ENCODE measurements around the gene MAST4. TPM values are rescaled to one million over a fixed set of nuclear protein-coding genes. Genes with fewer than 3 reads are reported as not detected.

The MAST4 gene
- polyA plus RNA-seq, 1 experiment, result 11.6 TPM

GRCh38 chr5:66617991-66618768, 22.0 kb downstream of the MAST4 start:
- POLR2A ChIA-PET, result no interaction called here

GRCh38 chr5:66620711-66621110, 24.5 kb downstream of the MAST4 start:
- POLR2A ChIA-PET, result no interaction called here
- Histone ChIP-seq H3K9me3 (ENCODE audit: control insufficient read depth, insufficient read depth, low read length) (no peaks in the 10 kb centered on the region), H3K4me3 (ENCODE audit: low read depth, low read length) (no peak overlapping the region), H3K27me3 (ENCODE audit: control insufficient read depth, insufficient read depth, low read length) (peaks cover 3% of the 10 kb centered on the region), H3K27ac (ENCODE audit: low read depth, low read length) (no peak overlapping the region)
- no peak for DNase-seq (ENCODE audit: low read depth, low spot score)
- TF ChIP-seq CTCF (IDR thresholded peaks at IDR 0.05; ENCODE audit: low read depth, low read length), result no peak
- CTCF ChIA-PET, result no interaction called here

More at GRCh38 chr5:66617991-66618768, 22.0 kb downstream of the MAST4 start:
- DNase-seq (ENCODE audit: low read depth, low spot score), result no peak
- no peak overlapping the region for H3K27ac ChIP-seq (ENCODE audit: low read depth, low read length)
- CTCF ChIA-PET, result no interaction called here
- peaks cover 3% of the 10 kb centered on the region for H3K27me3 ChIP-seq (ENCODE audit: control insufficient read depth, insufficient read depth, low read length)
- TF ChIP-seq CTCF (IDR thresholded peaks at IDR 0.05; ENCODE audit: low read depth, low read length), result no peak
- no peak overlapping the region for H3K4me3 ChIP-seq (ENCODE audit: low read depth, low read length)
- no peaks in the 10 kb centered on the region for H3K9me3 ChIP-seq (ENCODE audit: control insufficient read depth, insufficient read depth, low read length)

GRCh38 chr5:66621146-66621545, 25.0 kb downstream of the MAST4 start:
- TF ChIP-seq CTCF (IDR thresholded peaks at IDR 0.05; ENCODE audit: low read depth, low read length), result no peak
- DNase-seq (ENCODE audit: low read depth, low spot score), result no peak
- Histone ChIP-seq H3K27ac (ENCODE audit: low read depth, low read length) (no peak overlapping the region), H3K4me3 (ENCODE audit: low read depth, low read length) (no peak overlapping the region), H3K27me3 (ENCODE audit: control insufficient read depth, insufficient read depth, low read length) (peaks cover 3% of the 10 kb centered on the region), H3K9me3 (ENCODE audit: control insufficient read depth, insufficient read depth, low read length) (no peaks in the 10 kb centered on the region)
- POLR2A ChIA-PET, result no interaction called here
- CTCF ChIA-PET, result no interaction called here

GRCh38 chr5:66621736-66622135, 25.5 kb downstream of the MAST4 start:
- ChIA-PET CTCF (no interaction called here), POLR2A (no interaction called here)
- Histone ChIP-seq H3K4me3 (ENCODE audit: low read depth, low read length) (no peak overlapping the region), H3K27me3 (ENCODE audit: control insufficient read depth, insufficient read depth, low read length) (peaks cover 3% of the 10 kb centered on the region), H3K27ac (ENCODE audit: low read depth, low read length) (no peak overlapping the region), H3K9me3 (ENCODE audit: control insufficient read depth, insufficient read depth, low read length) (no peaks in the 10 kb centered on the region)
- DNase-seq (ENCODE audit: low read depth, low spot score), result no peak
- no peak for TF ChIP-seq CTCF (IDR thresholded peaks at IDR 0.05; ENCODE audit: low read depth, low read length)

- TF ChIP-seq CTCF (IDR thresholded peaks at IDR 0.05; ENCODE audit: low read depth, low read length), result no peak
- H3K4me3 ChIP-seq (ENCODE audit: low read depth, low read length), result no peak overlapping the region
- CTCF ChIA-PET, result interaction anchor here (1.1 kb wide), 1 partner anchor 322 kb away, joined by 3 read pairs; no protein-coding TSS in a partner anchor
- H3K27ac ChIP-seq (ENCODE audit: low read depth, low read length), result no peak overlapping the region
- no peak for DNase-seq (ENCODE audit: low read depth, low spot score)
- H3K27me3 ChIP-seq (ENCODE audit: control insufficient read depth, insufficient read depth, low read length), result no peaks in the 10 kb centered on the region
- POLR2A ChIA-PET, result no interaction called here
- no peaks in the 10 kb centered on the region for H3K9me3 ChIP-seq (ENCODE audit: control insufficient read depth, insufficient read depth, low read length)
Measured at GRCh38 chr5:66628561-66628960, 32.4 kb downstream of the MAST4 start.
